Brain pericyte (primary cell): ENCODE data around the gene CCDC51.

Experiments used
- DNase-seq: peaks from one replicate; pipeline ENCODE4 v3.0.0-alpha.2; 2012; ENCODE audit warnings: low read depth, low spot score

CCDC51 gene

DNA sequence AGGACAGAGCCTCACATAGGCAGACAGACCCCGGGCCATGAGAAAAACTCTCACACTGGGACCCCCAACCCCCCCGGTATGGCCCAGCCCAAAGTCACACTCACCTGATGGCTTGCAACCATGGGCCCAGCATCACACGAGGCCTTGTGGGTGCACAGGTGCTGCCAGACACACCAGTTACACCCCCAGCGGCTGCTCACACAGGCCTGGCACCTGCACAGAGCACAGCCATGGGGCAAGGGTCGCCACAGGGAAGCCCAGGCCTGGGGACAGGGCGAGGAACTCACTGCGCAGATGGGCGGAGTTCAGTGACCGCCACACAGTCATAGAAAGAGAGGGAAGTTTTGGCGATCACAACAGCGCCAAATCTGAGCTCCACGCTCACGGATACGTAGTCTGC lies 19.4 kb downstream of the CCDC51 start:
- no peak for DNase-seq

DNA sequence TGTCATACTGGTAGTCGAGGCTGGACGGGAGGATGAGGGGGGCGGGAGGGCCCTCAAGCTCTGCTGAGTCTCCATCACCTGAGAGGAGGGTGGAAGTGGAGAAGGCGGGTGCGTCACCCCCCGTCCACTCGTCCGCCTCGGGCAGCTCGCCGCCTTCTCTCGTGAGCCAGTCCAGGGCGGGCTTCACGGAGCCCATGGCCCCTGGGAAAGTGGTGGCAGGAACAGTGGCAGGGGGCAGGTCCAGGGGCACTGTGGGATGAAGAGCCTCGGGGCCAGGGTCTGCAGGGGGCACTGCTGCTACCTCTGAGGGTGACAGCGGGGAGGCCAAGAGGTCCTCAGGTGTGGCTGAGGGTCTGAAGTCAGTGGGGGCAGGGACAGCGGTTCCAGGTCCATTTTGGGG lies 20.3 kb downstream of the CCDC51 start:
- no peak for DNase-seq

DNA sequence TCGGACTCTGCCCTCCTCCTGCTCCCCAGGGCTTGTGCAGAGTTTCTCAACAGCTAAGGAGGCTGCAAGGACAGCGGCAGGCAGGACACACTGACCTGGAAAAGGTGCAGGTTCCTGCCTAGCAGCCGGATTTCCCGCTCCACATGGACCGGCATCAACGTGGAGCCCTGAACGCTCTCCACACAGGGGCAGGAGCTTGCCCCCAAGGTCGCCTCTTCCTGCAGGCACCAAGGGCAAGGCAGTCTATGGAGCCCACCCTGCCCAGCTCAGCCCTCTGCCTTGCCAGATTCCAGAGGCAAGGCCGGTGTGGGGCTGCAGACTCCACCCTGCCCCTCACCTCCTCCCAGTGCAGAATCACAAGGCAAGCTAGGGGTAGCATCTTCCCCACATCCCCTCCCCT lies 20.8 kb downstream of the CCDC51 start:
- no peak for DNase-seq

DNA sequence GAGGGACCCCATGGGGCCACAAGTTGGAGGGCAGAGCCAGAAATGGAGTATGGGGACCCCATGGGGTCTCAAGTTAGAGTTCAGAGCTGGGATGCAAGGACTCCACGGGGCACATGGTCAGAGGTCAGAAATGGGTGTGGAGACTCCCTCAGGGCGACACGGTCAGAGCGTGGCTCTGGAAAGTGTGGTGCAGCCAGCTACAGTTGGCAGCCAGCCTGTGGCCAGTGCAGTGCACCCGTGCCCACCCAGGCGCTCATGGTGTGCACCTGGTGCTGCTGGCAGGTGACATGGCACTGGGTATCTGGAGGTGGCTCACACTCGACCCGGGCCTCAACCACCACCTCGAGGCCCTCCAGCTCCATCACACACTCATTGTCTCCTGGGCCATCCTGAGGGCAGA lies 21.3 kb downstream of the CCDC51 start:
- no peak for DNase-seq

DNA sequence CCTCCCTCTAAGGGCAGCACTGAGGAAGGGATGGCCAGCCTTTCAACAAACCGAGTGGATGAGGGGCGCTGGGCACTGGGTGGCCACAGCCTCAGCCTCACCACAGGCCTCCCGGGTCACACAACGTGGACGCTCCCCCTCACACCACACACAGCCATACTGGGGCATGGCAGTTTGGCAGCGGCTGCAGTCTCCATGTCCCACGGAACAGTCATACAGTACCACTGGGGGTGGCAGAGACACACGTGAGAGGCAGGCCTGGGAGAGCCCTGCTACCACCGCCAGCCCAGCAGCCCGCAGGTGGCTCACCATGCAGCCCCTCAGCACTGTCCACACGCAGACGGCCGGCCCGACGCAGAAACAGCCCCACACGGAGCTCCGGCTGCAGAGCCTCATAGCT lies 21.8 kb downstream of the CCDC51 start:
- DNase-seq, result no peak

DNA sequence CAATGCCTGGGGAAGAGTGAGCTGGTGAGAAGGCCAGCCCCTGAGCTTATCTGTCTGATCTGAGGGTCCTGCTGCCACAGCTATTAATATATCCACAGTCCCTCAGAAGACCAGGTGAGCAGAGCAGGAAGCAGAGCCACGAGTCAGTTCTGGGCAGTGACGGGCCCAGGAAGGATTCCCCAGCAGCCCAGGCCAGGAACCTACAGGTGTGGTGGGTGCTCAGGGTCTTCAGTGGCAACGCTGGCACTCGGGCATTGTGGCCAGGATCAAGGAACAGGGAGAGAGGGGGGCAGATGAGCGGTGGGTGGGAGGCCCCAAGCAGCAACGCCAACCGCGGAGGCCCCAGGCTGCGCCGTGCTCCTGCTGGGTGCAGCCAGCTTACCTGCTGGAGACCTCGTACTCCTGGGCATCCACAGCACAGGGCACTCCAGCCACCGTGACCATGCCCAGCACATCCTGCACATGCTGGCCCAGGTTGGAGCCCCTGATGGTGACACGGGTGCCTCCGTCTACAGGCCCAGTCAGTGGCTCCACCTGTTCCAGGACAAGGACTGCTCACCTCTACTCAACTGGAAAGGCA lies 22.3 kb downstream of the CCDC51 start:
- DNase-seq, result no peak

DNA sequence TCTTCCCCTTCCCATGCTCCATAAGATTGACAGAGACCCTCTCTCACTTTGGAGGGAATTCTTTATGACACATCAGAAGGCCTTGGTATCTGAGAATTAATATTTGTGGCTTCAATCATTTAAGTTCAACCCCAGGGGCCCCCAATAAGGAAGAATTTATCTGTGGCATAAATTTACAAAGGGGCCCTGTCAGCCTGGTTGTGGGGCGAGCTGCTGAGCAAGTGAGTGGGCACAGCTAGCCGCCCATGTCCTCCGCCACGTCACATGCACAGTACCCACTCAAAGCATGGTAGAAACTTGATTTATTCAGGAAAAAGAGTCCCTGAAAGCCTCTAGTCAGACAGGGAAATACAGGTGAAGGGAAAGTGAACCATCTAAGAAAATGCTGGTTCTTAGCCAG lies 23.4 kb downstream of the CCDC51 start:
- no peak for DNase-seq

DNA sequence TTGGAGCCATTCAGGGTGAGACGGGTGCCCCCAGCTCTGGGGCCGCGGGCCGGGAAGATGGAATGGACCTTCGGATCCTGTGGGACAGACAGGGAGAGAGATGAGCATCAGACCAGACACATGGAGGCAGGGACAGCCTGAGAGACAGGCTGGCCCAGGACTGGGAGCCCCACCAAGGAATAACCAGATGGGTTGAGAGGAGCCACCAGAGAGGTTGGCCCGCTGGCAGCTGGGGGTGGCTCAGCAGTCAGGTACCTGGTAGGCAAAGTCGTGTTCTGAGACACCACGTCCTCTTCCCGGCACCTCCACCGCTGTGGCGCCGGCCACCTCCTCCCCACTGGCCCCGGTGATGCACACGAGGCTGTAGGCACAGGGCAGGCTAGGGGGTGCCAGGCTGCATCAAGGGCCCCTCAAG lies 23.8 kb downstream of the CCDC51 start:
- no peak for DNase-seq

DNA sequence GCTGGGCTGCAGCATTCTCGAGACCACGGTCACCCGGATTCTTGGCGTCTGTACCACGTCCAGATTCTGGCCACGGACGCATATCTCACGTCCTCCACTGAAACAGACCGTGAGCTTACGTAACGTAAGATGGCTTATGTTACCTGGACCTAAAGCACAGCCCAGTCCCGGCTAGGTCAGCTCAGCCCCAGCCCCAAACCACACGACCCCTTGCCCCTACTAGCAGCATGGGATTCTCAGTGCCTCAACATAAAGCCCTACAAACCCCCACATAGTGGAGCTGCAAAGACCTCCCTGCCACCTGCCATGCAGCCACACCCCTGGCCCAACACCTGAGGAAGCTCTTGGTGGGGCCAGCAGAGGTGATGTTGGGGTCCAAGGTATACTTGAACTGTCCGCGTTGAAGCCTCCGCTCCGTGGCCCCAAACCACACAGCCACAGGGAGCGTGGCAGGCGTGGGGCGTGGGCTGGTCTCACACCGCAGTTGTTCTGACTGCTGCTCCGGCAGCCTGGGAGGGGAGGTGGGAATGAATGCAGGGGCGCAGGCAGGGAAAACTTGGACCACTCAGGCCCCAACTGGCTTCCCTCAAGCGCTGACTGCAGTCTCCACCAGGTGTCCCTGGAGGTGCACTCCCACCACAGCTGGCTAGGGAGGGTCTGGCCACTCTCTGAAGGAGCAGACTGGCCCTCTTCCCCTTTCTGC lies 24.5 kb downstream of the CCDC51 start:
- no peak for DNase-seq

DNA sequence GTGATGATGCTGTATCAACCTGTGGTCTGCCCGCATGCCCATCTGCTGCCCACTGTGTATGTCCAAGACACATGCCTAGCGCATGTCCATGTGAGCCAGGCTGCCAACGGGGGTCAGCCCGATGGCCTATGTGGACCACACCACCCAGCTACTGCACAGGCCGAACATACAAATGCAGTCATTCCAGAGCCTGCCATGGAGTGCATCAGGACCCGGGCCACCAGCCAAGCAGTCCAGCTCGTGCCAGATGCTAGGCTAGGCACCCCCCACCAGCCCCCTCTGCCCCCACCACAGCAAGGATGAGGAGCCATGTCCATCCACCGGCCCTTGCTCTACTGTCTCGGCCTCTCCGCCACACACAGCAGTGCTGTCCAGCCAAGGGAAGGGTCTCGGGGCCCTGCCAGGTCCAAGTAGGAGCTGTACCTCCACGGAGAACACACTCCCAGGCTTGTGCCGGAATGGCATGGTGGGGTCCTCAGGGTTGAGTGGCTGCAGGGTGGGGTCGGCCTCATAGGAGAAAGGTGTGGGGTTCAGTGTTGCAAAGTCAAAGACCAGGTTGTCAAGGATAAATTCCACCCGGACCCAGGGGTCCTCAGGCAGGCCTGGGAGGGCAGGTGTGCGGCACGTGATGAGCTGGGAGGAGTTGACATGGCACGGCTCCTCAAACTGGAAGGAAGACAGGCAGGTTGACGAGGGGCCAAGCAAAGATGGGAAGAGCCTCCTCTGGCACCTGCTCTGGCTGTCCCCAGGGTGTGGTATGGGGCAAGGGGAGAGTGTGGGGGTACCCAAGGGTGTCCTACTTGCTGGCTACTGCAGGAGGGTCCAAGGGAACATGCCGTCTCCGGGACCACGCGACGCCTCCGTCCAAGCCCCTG lies 25.3 kb downstream of the CCDC51 start:
- no peak for DNase-seq

DNA sequence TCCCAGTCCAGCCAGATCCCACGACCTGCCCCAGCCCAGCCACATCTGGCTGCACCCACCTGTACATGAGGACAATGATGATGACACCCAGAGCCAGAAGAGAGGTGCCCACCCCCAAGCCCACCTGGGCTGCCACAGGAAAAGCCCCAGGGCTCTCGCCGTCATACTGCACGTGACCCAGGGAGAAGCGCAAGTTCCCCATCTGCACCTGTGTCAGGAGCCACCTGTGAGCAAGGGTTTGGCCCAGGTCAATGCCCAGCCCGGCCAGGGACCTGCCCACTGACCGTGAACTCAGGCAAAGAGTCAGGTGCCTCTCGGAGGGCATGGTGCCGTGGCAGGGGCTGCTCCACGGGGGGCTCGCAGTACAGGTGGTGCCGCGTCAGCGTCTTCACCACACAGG lies 26.3 kb downstream of the CCDC51 start:
- no peak for DNase-seq

DNA sequence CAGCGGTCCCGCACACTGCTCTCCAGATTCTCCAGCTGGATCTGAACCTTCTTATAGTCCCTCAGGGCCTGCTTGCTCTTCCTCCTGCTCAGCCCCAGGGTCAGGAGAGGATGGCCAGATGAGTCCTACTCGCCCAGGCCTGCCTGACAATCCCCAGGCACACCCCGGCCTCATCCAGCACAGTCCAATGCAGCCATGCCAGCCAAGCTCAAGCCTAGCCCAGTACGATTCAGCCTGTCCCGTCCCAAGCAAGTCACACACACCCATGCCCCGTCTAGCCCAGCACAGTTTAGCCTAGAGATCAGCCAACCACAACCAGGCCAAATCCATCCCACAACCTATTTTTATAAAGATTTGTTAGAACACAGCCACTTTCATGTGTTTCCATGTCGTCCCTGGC lies 26.8 kb downstream of the CCDC51 start:
- DNase-seq, result no peak

DNA sequence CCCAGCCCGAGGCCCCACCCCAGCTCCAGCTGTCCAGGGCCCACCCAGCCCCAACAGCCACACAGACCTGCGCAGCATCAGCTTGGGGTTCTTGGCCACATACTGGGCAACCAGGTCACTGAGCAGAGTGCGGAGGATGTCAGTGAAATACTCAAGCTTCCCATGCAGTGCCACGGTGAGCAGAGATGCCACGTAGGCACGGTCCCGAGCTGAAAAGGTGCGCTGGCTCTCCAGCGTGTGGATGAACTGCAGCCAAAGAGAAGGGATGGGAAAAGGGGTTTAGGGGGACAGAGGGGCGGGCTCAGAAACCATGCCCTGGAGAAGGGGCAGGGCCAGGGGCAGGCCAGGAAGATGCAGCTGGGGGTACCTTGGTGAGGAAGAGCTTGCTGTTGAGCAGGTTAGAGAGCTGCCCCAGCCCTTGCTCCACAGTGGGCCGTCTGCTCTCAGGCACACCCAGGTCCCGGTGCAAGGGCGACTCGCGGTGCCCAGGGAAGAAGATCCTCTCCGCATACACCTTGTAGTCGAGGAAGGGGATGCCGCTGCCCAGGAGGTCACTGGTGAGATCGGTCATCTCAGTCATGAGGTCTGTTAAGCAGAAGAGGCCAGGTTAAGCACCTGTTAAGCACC lies 27.4 kb downstream of the CCDC51 start:
- DNase-seq, result no peak

DNA sequence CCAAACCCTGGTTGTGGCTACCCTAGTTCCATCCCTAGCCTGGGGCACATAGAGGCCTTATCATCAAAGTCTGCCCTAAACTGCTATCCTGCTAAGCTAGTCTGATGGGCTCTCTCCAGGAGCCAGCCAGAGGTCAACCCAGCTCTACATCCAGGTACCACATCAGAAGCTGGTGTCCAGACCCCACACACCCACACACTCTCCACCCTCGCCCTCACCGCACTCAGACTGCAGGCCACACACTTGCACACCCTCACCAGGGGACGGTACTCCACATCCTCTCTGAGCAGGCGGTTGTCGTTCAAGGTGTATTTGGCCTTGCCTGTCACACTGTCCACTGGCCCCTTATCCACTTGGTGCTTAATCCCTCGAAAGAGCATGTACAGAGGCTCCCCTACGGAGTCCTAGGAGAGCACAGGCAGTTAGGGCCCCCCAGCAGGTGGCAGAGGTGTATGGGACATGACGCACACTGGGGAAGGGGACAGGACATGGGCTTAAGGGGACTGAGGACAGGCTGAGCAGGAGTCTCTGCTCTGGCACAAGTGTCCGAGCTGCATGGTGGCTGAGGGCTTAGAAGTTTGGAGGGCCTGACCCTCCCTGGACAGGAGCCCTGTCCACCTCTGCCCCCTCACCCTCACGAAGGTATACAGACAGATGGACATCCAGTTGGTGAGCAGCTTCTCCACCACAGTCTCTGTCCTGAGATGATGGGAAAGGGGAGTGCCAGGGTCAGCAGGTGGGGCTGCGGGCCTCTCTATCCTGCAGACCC lies 28.1 kb downstream of the CCDC51 start:
- DNase-seq, result no peak

DNA sequence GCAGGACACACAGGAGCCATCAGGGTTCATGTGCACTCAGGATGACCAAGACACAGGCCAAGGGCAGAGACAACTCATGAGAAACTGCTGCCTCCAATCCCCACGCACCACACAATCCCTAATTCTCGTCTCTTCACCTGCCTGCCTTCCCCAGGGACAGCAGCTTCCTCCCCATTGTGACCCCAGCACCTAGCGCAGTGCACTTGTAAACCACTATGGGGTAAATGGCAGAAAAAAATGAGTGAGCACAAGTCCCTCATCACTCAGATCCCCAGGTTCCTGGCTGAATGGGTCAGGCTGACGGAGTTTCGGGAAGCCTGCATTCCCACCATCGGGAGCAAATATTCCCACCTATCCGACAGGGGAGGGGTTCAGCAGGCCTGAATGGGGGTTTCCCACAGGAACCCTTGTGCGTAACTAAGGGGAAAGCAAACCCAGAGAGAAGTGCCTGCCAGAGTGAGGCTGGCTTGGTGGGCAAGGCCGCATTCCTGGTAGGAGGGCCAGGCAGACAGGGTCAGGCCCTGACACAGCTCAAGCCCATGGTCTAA lies 28.8 kb downstream of the CCDC51 start:
- no peak for DNase-seq

DNA sequence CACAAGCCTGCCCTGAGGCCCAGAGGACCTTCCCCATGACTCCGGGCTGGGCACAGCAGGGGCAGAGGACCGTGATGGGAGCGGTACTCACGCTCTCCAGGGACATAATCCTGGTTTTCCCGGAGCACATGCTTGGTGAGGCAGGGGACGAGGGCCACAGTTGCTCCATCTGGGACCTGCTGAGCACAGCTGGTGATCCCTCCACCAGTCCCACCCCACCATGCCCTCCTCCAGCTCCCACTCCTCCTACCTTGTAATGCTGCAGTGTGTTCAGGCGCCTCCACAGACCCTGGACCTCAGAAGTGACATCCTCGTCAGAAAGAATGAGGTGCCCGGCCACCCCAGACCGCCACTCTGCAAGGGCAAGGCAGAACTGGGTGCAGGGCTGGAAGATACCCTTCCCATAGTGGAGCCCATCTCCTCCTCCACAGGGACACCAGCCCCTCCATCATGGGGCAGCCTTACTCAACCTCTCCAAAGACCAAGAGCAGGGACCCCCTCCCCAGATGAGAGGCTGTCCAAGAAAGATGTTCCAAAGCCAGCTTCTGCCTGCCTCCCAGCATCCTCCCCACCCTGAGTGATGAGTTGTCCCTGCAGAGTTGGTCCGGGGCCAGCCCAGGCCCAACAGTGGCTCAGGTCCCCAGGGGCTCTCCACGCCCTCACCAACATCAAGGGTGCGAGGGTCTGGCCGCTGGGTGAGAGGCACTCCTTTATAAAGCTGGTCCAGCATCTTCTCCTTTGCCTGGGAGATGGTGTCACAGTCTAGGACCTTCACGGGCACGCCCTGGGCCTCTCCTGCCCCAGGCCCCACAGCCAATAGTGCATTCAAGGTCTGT lies 29.5 kb downstream of the CCDC51 start:
- DNase-seq, result no peak

DNA sequence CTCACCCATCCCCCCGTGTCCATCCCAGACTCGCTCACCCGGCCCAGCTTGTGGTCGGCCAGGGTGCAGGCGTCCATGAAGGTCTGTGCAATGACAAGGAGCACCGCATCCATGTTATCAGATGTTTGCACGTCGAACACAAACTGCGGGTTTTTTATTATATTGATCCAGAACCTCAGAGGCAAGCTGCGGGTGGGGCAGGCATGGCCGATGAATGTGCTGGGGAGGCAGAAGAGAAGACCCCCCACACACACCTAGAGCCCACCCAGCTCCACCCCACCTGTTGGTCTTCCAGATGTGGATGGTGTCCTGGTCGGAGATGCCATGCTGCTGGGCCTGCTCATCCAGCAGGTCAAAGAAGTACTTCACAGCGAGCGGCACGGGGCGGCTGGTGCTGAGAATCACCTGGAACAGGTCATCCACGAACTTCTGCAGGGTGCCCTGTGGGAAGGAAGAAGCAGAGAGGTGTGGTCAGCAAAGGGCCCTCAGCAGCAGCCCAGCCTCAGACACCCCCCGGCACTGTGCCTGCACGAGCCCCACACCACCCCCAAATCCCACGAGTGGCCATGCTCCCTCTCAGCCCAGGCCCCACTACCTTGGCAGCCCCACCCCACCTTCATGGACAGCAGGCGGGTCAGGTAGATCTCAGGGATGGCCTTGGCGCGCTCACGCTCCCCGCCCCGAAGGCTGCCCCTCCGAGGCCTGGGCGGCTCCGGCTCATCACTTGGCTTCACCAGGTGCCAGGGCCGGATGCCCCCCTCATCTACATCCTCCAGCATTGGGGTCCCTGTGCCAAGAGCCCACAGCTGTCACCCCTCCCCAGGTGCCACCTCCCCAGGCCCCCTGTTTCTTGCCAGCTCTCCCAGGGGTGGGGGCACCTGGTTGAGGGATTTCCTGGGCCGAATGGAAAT lies 30.4 kb downstream of the CCDC51 start:
- DNase-seq, result no peak

DNA sequence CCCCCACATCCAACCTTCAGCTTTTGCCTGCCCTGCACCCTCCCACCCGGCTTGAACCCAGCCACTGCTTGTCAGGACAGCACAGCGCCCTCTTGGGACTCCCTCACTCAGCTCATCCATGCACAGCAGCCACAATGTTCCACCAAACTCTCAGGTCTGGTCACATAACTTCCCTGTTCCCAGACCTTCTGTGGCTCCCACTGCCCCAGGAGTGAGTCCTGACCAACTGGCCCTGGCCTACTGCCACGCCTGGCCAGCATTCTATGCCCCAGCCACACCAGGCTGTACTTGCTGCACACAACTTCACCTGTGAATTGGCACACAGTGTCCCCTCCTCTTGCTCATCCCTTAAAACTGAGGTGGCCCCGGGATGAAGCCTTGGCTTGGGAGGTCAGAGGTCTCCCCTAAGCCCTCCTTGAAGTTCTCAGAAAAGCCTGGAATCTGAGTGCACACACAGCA lies 31.1 kb downstream of the CCDC51 start:
- DNase-seq, result no peak

DNA sequence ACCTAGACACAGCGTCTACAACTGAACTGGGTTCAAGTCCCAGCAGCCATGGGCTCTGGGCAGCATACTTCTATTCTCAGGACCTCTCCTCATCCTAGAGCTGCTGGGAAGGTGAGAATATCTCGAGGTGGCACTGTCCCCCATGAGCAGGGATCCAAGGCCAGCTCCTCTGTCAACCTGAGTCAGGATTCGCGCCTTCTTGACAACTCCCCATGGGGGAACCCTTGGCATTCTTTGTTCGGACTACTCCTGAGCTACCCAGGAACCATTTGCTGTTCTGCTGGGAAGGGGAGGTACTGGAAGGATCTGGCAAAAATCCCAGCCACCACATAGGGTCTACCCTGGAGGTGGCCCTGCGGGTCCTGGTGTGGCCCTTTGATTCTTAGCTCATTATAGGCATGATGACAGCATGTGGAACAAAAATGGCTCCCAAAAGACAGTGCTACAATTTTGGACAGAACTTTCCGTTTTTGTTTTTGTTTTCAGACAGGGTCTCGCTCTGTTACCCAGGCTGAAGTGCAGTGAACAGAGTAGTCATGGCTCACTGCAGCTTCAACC lies 32.3 kb downstream of the CCDC51 start:
- no peak for DNase-seq
